Kidney (tissue), 14 donors: ENCODE measurements around the gene CXorf38. TPM values are rescaled to one million over a fixed set of nuclear protein-coding genes. Genes with fewer than 3 reads are reported as not detected.

Experiments
- DNase-seq, 5 donors: peaks; one replicate each; pipeline ENCODE4 v3.0.0-alpha.2; 2013 to 2020
- FAIRE-seq: peaks from 2 replicates; lab custom pipeline; 2012; peaks lifted over from hg19 to GRCh38; lab: Jason Lieb, UNC
- H3K27ac ChIP-seq, 2 donors: one replicate each; pipeline ENCODE4 v1.7.0; 2013; ENCODE audit warnings: low read depth in 2 of 2, low read length in 2 of 2, inconsistent platforms in 1 of 2
- H3K27me3 ChIP-seq: one replicate; pipeline ENCODE4 v1.7.1; 2013; ENCODE audit warnings: low read length, inconsistent platforms; ENCODE audit not compliant: control insufficient read depth, insufficient read depth
- H3K36me3 ChIP-seq, 3 donors: one replicate each; pipeline versions ENCODE4 v1.7.0 to v1.7.1; 2013; ENCODE audit warnings: low read length in 3 of 3, control low read depth in 1 of 3, inconsistent platforms in 1 of 3; ENCODE audit not compliant: insufficient read depth in 3 of 3, control insufficient read depth in 2 of 3
- H3K4me1 ChIP-seq, 3 donors: one replicate each; pipeline versions ENCODE4 v1.7.0 to v1.7.1; 2013; ENCODE audit warnings: low read length in 3 of 3, inconsistent platforms in 1 of 3, low read depth in 1 of 3; ENCODE audit not compliant: control insufficient read depth in 2 of 3, insufficient read depth in 2 of 3
- H3K4me3 ChIP-seq, 3 donors: one replicate each; pipeline versions ENCODE4 v1.7.0 to v1.8.1; 2013; ENCODE audit warnings: low read length in 3 of 3, control low read depth in 1 of 3, inconsistent platforms in 1 of 3
- H3K9ac ChIP-seq, 3 donors: one replicate each; pipeline versions ENCODE4 v1.7.0 to v1.7.1; 2013; ENCODE audit warnings: low read length in 3 of 3, control low read depth in 1 of 3, inconsistent platforms in 1 of 3
- H3K9me3 ChIP-seq, 3 donors: one replicate each; pipeline versions ENCODE4 v1.7.0 to v1.7.1; 2013; ENCODE audit warnings: low read length in 3 of 3, control low read depth in 1 of 3, inconsistent platforms in 1 of 3; ENCODE audit not compliant: control insufficient read depth in 2 of 3, insufficient read depth in 1 of 3
- CTCF ChIP-seq: IDR thresholded peaks from 3 replicates; pipeline ENCODE4 v1.5.1; 2012; ENCODE audit warnings: mild to moderate bottlenecking, moderate library complexity, borderline replicate concordance; ENCODE audit not compliant: insufficient read depth; ENCODE audit errors: extremely low read depth
- intact Hi-C: fragments of 100-400 bp; cut with DNase I; formaldehyde crosslinking; loops from one replicate; pipeline ENCODE4 v1.11.1; 2022
- polyA plus RNA-seq: library from polyadenylated mRNA; stranded (reverse); fragments of 350-450 nt; fragmentation: Illumina TruSeq; extraction: RNeasy Lipid Tissue Mini Kit (QIAGEN cat#74804); gene quantifications from one replicate; pipeline ENCODE4 v1.2.3, GENCODE V29; 2014; ENCODE audit warnings: low read depth, low replicate concordance; ENCODE audit not compliant: insufficient read depth
- total RNA-seq: library from RNA; stranded (reverse); fragmentation: NEBNext Ultra II Directional; extraction: Animal tissue kit (Norgen Biotek cat#: 25700); gene quantifications from one replicate; pipeline ENCODE4 v1.2.1, GENCODE V29; 2021
- donor health status: control.
- donor health status: control.
- donor health status: control.
- donor health status: control.
- donor health status: control.
- donor health status: DM: yes; HTN: yes; CAD: no.
- donor health status: Normal renal cell carcinoma (clear cell type).

The CXorf38 gene
- total and polyA plus RNA-seq, 2 donors from 2014 or later, result 6.3 to 19.3 TPM

DNA sequence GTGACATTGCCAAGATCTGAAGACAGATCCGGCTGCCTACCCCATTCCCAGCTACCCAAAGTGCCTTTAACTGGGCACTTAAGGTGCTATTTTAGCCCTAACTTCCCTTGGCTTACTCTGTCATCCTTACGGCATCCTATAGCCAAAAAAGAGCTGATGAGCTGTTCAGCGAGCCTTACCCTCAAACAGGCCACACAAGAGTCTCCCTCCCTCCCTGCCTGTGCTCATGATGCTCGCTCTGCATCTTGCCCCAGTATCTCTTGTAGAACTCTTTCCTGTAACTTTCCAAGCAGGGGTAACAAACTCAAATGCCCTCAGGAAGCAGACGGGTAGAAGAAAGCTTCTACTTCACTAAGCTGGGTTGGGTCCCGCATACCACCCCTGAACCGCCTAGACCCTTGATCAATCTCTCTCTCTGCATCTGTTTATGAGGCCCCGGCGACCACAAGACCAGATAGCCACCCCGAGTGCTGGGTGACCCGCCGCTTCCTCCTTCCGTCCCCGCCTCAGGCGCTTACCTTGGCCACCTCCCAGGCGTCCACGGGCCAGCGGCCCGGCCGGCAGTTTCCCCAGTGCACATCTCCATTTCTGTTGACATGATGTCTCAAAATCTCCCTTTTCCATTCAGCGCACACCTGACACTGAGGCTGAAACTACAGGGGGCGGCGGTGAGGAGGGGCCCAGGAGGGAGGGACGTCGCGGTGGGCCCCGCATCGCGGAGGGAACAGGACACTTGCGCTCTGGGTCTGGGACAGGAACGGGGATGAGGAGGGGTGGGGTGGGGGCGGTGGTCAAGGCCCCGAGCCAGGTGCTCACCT lies 663 bp downstream of the CXorf38 start:
- Histone ChIP-seq H3K9ac (peak overlapping the region; percentile 38 to 77 (median 71)), H3K36me3 (no peaks in the 10 kb centered on the region), H3K4me1 (peaks cover 0 to 9% (median 0%) of the 10 kb centered on the region in 3 donors), H3K9me3 (no peaks in the 10 kb centered on the region), H3K27me3 (peaks cover 14% of the 10 kb centered on the region), H3K27ac (peak overlapping the region; percentile 80 to 84), H3K4me3 (peak overlapping the region; percentile 65 to 79 (median 75))
- DNase-seq, result peak; percentile 16 to 89 (median 39)
- no peak for FAIRE-seq
- intact Hi-C loops, result no loop called here
- no peak for TF ChIP-seq CTCF

DNA sequence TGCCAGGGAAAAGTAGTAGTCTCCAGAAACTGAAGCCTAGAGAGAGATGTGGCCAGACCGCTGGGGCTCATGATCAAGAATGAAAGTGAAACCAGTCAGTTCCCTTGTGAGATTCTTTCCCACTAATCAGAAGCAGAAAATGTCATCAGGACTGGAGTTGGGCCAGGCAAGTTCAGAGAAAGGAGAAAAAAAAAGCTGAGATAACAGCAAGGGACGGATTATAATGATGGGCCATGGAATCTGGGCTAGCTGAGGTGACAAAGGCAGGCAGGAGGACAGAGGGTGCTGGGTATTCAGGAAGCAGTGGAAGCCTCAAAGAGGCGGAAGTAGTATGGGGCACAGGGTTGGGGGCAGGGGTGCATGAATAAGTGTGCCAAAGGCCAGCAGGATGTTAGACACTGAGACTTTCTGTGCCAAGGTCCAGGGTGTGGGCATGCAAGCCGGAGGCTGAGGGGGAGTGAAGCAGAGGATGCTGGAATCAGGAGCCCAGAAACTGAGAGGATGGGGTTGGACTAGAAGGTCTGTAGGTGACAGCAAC lies 2.5 kb downstream of the CXorf38 start:
- no peak for TF ChIP-seq CTCF
- Histone ChIP-seq H3K27ac (peak overlapping the region; percentile 89 to 93), H3K9me3 (no peaks in the 10 kb centered on the region), H3K9ac (peak overlapping the region in 2 of 3 donors; percentile 41 to 67), H3K4me3 (peak overlapping the region; percentile 20 to 65 (median 51)), H3K36me3 (no peaks in the 10 kb centered on the region), H3K4me1 (peaks cover 0 to 9% (median 0%) of the 10 kb centered on the region in 3 donors), H3K27me3 (peaks cover 14% of the 10 kb centered on the region)
- DNase-seq (peak in 3 of 5 donors; percentile 6 to 80 (median 54)), FAIRE-seq (no peak)
- intact Hi-C loops, result no loop called here

GRCh38 chrX:40644176-40644575 lies 3.2 kb downstream of the CXorf38 start:
- peaks cover 0 to 9% (median 0%) of the 10 kb centered on the region in 3 donors for H3K4me1 ChIP-seq
- no peak for TF ChIP-seq CTCF
- H3K4me3 ChIP-seq, result peak overlapping the region in 2 of 3 donors; percentile 51 to 65
- FAIRE-seq (no peak), DNase-seq (no peak)
- peak overlapping the region; percentile 89 to 93 for H3K27ac ChIP-seq
- H3K27me3 ChIP-seq, result peaks cover 14% of the 10 kb centered on the region
- H3K9ac ChIP-seq, result peak overlapping the region in 2 of 3 donors; percentile 41 to 67
- H3K36me3 ChIP-seq, result peaks cover 0 to 3% (median 0%) of the 10 kb centered on the region in 3 donors
- intact Hi-C loops, result no loop called here
- no peaks in the 10 kb centered on the region for H3K9me3 ChIP-seq
